HG03064 (cell line): ENCODE measurements around the gene MGME1.
A peak's percentile ranks its signal among the peaks of the same experiment; 100 is the strongest.
"Not testable (repeated sequence)": the region's sequence is repeated elsewhere in the genome, so short reads cannot be mapped to it uniquely, and the experiment has no call there.

ENCODE experiments used
- ATAC-seq: cut with Tn5 transposase; IDR thresholded peaks from one replicate; pipeline ENCODE4 v1.9.1; 2021; ENCODE audit warnings: low read depth; ENCODE audit not compliant: unreplicated experiment

Gene MGME1

DNA sequence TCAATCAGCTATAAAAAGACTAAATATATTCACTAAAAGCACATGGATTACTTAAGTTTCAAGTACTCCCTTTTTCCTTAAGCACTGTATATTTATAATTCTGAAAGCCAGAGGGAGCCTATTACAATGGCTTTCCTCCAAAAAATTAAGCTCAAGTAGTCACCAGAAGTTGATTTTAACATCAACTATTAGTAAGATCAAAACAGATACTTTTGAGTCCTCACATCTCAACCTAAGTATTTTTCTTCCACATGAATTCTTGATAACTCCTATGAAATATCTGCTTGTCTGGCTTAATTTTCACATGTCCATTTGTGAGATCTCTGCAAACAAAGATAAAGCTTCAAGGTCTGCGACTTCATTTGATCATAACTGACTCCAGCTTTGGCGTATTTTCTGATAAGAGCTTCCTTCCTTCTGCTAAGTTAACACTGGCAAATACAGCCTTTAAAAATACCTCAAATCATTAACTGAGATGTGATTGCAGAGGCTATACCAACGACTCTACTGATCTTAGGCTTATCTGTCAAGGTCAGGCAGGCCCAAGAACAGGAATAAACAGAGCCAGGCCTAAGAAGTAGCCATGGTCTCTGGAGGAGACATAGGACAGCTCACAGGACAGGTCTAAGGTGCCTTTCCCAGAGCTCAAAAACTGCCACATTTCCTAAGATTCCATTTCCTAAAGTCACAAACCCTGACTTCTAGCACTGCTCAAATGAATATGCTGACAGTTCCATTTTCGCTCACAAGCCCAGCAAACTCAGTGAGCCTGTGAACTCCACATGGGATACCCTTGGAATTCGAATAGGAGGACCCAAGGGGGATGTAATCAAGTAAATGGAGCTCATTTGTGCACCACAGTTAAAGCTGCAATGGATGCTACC is 10.2 kb upstream of the MGME1 start:
- no peak for ATAC-seq

DNA sequence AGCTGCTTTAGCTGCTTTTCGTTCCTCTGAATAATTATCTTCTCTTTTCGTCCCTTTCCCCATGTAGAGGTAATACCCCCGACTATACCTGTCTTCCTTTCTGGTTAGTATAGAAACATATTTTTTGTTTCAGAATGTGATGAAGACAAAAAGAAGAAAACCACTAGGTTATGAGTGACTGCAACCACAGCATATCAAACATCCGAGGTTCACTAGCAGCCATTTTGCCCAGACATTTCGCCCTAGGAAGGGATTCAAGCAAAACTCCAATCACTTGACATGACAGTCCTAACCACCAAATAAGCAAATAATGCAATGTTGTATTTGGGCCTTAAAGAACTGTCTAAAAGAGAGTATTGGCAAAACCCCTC is 9.6 kb upstream of the MGME1 start:
- ATAC-seq, result no peak

DNA sequence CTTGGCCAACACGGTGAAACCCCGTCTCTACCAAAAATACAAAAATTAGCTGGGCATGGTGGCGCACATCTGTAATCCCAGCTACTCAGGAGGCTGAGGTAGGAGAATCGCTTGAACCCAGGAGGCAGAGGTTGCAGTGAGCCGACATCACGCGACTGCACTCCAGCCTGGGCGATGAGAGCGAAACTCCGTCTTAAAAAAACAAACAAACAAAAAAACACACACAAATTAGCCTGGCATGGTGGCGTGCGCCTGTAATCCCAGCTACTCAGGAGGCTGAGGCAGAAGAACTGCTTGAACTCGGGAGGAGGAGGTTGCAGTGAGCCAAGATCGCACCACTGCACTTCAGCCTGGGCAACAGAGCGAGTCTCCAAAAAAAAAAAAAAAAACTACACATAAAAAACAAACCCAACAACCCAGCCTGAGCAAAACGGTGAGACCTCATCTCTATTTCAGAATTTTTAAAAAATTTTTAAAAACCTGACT is 8.4 kb upstream of the MGME1 start:
- not testable (repeated sequence) for ATAC-seq

DNA sequence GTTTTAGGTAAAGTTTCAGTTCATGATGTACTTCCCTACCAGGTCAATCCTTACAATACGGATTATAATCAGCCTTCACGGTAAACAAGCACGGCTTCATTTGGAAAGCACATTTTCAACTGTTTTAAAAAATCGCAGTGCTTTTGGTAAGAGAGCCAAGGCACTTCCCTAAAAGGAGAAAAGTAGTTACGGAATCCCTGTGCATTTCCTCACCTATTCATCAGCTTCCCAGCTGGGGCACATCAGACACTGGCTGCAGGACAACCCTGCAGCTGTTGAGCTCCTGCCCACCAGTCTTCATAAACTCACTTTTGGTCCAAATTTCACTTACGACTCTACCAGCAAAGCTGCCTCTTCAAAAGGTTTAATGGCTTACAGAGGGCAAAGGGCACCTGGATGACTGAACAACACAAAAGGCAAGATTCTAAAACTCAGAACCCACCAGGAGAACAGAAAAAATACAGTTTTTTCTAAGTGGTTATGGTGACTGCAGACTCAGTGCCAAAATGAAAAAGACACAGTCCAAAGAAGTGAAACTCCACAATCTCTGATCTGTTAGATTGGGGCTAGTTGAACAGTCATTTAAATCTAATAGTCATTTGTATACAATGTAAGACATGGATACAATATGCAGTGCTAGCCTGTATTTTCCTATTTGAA is 7.8 kb upstream of the MGME1 start:
- ATAC-seq, result no peak

DNA sequence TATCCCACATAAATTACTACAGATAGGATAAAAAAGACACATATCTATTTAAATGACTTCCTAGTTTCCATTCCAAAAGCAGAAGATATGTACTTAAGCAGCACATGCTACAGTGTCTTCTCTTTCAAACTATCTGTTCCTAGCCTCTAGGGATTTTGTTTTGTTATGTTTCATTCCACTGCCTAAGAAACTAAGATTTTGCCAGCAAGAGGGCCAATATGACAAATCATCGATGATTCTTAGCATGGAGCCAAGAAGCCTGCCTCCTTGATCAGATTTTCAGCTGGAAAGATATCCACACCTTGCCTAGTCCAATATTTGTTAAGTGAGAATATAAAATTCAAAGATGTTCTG is 7.3 kb upstream of the MGME1 start:
- ATAC-seq, result no peak

DNA sequence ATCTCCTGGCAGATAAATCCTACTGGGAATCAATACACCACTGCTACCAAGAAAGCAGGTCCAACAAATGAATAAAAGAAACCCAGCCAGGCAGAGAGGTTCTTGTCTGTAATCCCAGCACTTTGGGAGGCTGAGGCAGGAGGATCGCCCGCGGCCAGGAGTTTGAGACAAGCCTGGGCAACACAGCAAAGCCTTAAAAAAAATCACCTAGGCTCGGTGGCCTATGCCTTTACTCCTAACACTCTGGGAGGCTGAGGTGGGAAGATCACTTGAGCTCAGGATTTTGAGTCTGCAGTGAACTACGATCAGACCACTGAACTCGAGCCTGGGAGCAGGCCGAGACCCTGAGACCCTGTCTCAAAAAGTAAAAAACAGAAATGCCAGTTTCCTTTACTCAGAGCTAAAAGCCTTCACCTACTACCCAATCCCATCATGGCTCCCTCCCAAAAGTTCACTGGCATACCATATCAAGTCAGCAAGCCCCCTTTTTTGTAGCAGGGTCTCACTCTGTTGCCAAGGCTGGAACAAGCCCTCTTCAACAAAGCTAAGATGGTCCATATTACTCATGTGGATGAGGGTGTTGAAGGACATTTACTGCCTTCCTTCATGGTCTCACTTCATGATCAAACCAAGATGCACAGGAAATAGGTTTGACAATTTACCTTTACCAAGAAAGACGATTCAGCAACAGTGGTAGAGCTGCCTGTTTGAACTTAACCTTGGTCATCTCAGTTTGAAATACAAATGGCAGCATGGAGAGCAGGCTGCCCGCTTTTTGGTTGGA is 5.5 kb upstream of the MGME1 start:
- ATAC-seq, result no peak

DNA sequence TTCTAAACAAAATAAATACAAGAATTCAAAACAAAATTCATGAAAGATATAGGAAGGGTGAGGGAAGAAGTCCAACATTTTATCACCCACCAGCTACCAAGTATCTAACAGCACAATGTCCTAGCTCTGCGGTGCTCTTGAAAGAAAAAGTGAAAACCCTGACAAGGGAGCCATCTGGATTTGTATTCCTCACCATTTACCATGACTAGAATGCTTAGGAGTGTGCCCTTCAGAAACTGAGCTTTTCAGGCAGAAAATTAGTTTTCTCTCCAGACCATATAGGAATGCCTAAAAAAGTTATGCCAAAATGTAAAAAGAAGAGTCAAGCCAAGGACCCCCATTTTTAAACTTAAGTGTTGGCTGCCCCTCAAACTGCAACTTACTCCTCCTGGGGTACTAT is 4.7 kb upstream of the MGME1 start:
- no peak for ATAC-seq

DNA sequence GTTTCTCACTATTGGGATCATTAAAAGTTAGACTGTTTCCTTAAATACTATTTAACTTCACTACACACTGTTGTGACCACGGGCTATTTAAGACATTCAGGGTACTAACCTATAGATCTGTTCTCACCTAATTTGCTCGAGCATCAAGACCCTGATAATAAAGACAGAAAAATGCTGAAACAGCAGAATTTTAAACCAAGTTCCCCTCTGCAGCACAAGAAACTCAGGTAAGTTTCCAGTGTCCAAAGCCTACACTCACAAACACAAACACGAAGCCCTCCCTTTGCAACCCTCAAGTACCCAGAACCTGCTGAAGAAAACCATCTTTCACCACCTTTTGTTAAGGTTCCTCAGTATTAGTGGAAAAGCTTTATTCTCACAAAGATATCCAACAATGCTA is 4.2 kb upstream of the MGME1 start:
- no peak for ATAC-seq

DNA sequence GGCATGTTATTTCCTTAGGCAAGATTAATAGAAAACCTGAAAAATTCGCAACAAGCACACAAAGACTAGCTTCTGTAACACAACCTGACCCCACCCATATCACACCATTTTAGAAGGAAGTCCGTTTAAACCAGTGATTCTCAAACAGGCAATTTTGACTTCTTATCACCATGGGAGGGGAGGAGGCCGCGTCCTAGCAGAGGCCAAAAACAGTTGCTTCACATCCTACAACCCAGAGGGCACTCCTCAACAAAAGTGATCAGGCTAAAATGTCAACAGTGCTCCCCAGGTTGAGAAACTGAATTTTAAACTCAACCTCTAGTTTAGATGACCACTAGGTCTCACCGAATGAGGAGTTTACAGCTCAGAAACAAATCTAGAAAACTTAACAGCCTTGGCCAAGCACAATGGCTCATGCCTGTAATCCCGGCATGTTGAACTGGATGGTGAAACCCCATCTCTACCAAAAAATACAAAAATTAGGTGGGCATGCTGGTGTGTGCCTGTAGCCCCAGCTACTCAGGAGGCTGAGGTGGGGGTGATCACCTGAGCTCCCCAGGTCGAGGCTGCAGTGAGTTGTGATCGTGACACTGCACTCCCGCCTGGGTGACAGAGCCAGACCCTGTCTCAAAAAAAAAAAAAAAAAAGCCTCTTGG is 3.6 kb upstream of the MGME1 start:
- no peak for ATAC-seq

DNA sequence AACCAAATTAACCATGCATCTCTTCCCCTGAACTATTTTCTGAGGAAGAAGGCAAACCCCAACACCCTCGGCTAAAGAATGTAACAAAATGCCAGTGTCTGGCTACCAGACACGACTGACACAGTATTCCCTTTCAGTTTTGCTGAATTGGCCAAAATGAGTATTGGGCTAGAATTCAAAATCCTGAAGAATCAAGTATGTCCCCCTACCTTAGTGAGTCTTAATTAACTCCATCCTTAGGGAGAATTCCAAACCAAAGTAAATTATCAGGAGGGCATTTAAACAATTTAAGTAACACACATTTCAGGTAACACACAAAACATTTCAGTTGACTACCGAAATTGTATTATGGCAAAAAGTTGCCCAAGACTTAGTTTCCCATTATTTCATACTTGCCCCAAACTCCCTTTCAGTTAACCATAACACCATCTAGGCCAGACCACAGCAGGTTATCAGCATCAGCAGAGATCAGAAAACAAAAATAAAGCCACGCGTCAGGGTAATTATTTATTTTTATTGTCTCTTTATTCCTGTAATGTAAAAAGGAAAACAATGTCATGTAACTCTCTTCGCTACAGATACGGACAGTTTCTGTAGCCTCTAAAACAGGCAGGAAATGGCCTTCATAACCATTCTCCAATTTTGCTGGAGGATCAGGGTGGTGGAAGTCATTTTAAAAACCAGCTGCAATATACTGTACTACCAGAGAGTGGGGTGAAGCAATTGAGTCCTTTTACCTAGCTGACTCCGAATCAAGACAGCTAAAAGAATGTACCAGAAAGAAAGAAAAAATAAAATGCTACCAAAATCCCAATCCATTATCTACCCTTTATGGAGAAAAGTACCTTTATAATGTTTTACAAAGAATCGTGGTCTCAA is 2.1 kb upstream of the MGME1 start:
- no peak for ATAC-seq

DNA sequence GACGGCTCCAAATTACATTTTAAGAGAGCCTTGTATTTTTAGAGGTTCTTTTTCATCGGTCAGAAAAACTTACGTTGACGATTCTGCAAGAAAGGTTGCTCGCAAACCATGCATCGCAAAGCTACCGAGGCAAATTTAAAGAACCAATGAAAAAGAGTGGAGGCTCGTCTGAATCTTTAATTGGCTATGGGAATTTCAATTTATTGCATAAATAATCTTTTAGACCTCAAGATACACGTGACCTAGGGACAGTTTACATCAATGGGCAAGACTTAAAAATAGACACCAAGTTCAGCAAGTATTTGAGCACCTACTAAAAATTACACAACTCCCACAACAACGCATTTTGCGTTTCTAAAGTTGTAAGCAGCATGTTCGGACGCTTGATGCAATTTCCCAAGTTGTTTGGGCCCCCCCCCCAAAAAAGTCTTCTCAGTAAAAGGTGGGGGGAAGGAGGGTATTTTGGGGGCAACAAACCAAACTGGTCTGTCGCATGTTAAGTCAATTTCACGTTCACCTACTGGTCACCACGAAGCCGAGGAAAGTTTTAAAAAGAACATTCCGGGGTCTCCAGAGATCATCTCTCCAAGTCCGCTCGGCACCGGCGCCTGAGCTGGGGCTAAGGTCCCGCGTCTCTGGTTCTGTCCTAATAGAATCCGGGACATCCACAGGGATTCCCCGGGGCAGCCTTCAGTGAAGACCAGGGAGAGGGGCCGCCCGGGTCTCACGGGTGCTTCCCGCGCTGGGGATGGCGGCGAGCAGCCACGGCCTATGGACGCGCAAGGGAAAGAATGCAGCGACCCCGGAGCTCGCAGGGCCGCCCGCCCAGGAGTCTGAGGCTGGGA is 1.1 kb upstream of the MGME1 start:
- ATAC-seq, result peak; percentile 1

DNA sequence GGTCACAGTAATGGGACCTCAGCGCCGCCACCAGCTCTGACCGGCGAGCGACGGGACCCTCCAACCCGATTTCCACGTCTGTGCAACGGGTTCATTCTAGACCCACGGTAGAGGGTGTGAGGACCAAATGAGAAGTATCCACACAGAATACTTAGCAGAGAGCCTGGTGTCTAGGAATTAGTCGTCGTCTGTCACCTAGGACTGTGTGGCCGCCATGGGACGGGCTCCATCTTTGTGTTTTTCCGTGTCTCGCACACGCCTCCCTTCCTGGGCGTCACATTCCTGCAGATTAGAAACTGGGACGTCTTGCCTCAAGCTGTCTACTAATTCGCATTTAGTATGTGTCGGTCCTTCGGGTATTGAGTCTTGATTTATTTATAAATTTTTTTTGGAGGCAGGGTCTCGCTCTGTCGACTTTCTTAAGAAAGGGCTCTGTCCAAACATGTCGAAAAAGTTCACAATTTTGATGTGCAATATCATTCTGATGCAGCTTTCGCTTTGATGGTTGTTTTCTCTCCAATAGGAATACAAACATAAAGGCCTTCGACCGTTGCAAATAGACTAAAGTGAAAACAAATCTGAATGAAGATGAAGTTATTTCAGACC is 563 bp downstream of the MGME1 start:
- ATAC-seq, result peak; percentile 4

DNA sequence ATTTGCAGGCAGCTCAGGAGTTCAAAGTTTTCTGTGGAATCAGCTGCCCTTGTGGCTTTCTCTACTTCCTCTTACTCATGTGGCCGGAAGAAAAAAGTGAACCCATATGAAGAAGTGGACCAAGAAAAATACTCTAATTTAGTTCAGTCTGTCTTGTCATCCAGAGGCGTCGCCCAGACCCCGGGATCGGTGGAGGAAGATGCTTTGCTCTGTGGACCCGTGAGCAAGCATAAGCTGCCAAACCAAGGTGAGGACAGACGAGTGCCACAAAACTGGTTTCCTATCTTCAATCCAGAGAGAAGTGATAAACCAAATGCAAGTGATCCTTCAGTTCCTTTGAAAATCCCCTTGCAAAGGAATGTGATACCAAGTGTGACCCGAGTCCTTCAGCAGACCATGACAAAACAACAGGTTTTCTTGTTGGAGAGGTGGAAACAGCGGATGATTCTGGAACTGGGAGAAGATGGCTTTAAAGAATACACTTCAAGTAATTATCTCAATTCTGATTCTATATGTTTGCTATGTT is 1.1 kb downstream of the MGME1 start:
- no peak for ATAC-seq

DNA sequence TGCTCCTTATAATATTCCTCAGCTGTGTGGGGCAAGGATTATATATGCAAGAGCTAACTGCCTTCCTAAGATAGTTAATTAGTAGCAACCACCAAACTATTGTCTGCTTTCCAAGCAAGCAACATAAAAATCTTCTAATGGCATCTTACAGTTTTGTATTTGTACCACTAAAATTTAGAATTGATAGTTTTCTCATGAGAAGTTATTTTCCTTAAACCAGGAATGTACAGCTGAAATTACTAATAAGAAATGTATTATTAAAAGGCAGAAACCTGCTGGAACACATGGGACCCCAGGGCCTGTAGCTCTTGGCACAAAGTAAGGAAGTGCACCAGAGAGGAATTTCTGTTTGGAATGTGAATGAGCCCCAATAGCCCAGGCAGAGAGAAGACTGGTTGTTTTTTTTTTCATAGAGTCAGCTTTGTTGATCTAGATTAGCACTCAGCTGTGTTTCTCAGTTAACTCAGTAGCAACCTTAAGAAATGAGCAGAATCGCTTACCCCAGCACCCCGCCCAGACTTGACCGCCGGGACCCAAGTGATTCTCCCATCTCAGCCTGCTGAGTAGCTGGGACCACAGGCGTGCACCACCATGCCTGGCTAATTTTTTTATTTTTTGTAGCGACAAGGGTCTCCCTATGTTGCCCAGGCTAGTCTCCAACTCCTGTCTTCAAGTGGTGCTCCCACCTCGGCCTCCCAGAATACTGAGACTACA is 2.6 kb downstream of the MGME1 start:
- no peak for ATAC-seq

DNA sequence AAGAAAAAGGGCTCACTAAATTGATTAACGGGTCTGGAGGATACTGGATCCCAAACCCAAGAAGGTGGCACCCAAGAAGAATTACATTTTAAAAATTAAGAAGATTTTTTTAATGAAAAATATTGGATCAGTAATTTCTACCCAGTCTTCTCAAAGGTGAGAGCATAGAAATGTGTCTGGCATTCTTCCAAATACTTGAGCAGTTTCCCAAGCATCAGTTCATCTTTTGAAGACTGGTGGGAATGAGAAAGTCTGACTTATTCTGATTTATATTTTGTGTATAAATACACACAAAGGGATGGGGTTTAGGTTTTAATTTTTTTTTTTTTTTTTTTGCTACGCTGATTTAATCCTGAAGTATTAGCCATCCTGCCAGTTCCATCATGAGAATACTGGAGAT is 3.3 kb downstream of the MGME1 start:
- ATAC-seq, result no peak

DNA sequence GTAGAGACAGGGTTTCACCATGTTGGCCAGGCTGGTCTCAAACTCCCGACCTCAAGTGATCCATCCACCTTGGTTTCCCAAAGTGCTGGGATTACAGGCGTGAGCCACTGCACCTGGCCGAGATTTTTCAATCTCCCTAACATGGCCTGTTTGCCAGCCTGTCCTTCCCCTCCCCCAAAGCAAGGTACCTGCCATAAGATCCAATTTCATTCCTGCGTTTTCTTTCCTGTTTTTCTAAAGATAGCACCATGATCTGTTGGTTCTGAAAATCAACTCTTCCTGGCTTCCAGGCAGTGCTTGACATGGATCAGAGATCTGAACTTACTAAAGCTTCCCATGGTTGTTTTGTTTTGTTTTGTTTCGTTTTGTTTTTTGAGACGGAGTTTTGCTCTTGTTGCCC is 7.5 kb downstream of the MGME1 start:
- no peak for ATAC-seq

DNA sequence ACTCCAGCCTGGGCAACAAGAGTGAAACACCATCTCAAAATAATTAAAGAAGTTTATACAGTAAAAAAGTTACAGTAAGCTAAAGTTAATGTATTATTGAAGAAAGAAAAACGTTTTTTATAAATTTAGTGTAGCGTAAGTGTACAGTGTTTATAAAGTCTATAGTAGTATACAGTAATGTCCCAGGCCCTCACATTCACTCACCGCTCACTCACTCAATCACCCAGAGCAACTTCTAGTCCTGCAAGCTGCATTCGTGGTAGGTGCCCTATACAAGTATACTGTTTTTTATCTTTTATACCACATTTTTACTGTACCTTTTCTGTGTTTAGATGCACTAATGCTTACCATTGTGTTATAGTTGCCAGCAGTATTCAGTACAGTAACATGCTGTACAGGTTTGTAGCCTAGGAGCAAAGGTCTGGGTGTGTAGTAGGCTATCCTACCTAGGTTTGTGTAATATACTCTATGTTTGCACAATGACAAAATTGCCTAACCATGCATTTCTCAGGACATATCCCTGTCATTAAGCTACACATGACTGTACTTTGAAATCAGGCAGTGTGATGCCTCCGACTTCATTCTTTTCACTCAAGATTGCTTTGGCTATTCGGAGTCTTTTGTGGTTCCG is 16.7 kb downstream of the MGME1 start:
- no peak for ATAC-seq
